Stomach (tissue), 4 donors: ENCODE data around the gene KRT9.

Experiments
- EP300 ChIP-seq: sonication (generic); formaldehyde crosslinking; IDR thresholded peaks from one replicate; pipeline ENCODE4 v1.6.1; 2017; ENCODE audit warnings: antibody characterized with exemption
- POLR2A ChIP-seq, 4 donors: fragments of 450-650 bp; IDR thresholded peaks; one replicate each; pipeline ENCODE4 v1.6.1; 2016; ENCODE audit warnings: antibody characterized with exemption in 4 of 4, control low read depth in 2 of 4, mild to moderate bottlenecking in 1 of 4, moderate library complexity in 1 of 4
- POLR2AphosphoS5 ChIP-seq, 3 donors: sonication (generic); formaldehyde crosslinking; IDR thresholded peaks; one replicate each; pipeline ENCODE4 v1.6.1; 2016; ENCODE audit warnings: antibody characterized with exemption in 3 of 3
- TF ChIP-seq, protein P1 (sequence below), 7 experiments: fragments of 450-650 bp in 4 of 7; fragments of 200-600 bp in 3 of 7; sonication (generic) in 3 of 7; IDR thresholded peaks; one replicate each; pipeline ENCODE4 v1.5.1; 2016 to 2019; ENCODE audit warnings: antibody characterized with exemption in 7 of 7, control low read depth in 2 of 7, mild to moderate bottlenecking in 1 of 7

DNA sequence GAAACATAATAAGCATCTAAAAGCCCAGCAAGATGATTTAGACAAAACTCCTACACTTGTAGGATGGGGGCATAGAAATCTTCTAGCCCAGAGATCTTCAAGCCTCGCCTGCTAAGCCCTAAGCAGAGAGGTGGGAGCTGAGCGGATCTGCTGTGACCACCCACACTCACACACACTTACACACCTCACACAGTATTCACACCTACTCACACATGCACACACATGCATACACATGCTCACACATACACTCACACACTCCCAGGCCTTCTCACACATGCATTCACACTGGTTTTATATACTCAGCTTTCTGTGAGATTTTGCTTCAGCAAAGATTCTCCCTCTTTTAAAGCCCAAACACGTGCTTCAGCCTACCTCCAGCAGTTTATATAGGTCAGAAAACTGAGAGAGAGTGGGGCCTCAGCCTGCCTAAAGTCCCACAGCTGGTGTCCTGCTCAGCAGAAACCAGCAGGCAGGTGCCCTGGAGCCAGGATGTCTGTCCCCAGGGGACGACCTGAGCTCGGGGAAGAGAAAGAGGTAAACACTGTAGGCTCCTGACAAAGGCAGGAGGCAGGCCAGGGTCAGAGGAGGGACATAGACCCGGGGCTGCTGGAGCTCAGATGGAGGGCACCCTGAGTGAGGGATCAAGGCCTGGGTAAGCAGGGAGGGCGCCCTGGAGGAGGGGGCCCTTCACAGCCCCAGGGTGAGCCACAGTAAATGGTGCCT is 31.7 kb downstream of the KRT9 start:
- no peak for TF ChIP-seq POLR2AphosphoS5 (IDR thresholded peaks at IDR 0.05)
- TF ChIP-seq, protein P1, sequence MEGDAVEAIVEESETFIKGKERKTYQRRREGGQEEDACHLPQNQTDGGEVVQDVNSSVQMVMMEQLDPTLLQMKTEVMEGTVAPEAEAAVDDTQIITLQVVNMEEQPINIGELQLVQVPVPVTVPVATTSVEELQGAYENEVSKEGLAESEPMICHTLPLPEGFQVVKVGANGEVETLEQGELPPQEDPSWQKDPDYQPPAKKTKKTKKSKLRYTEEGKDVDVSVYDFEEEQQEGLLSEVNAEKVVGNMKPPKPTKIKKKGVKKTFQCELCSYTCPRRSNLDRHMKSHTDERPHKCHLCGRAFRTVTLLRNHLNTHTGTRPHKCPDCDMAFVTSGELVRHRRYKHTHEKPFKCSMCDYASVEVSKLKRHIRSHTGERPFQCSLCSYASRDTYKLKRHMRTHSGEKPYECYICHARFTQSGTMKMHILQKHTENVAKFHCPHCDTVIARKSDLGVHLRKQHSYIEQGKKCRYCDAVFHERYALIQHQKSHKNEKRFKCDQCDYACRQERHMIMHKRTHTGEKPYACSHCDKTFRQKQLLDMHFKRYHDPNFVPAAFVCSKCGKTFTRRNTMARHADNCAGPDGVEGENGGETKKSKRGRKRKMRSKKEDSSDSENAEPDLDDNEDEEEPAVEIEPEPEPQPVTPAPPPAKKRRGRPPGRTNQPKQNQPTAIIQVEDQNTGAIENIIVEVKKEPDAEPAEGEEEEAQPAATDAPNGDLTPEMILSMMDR (IDR thresholded peaks at IDR 0.05), result no peak
- no peak for TF ChIP-seq POLR2A (IDR thresholded peaks at IDR 0.05)
- no peak for TF ChIP-seq EP300
